HG03469 (cell line): ENCODE results near the gene SLC24A2.

Experiments used
- ATAC-seq: cut with Tn5 transposase; IDR thresholded peaks from one replicate; pipeline ENCODE4 v1.9.1; 2021; ENCODE audit warnings: mild to moderate bottlenecking, moderate library complexity, moderate number of reproducible peaks; ENCODE audit not compliant: unreplicated experiment

Gene SLC24A2

GRCh38 chr9:19759066-19759465, 29.8 kb downstream of the SLC24A2 start:
- no peak for ATAC-seq

GRCh38 chr9:19757745-19758144, 31.1 kb downstream of the SLC24A2 start:
- ATAC-seq, result no peak

- no peak for ATAC-seq
These were observed 33.9 kb downstream of the SLC24A2 start for GRCh38 chr9:19754921-19755320.

- ATAC-seq, result no peak
These were observed 40.3 kb downstream of the SLC24A2 start for GRCh38 chr9:19748278-19749126.

- ATAC-seq, result no peak
These were observed 42.6 kb downstream of the SLC24A2 start for GRCh38 chr9:19746223-19746622.

GRCh38 chr9:19741178-19741577, 47.7 kb downstream of the SLC24A2 start:
- no peak for ATAC-seq
